ENCODE results near the gene METTL25. TPM values are rescaled to one million over a fixed set of nuclear protein-coding genes. Genes with fewer than 3 reads are reported as not detected.

METTL25 gene, protein sequence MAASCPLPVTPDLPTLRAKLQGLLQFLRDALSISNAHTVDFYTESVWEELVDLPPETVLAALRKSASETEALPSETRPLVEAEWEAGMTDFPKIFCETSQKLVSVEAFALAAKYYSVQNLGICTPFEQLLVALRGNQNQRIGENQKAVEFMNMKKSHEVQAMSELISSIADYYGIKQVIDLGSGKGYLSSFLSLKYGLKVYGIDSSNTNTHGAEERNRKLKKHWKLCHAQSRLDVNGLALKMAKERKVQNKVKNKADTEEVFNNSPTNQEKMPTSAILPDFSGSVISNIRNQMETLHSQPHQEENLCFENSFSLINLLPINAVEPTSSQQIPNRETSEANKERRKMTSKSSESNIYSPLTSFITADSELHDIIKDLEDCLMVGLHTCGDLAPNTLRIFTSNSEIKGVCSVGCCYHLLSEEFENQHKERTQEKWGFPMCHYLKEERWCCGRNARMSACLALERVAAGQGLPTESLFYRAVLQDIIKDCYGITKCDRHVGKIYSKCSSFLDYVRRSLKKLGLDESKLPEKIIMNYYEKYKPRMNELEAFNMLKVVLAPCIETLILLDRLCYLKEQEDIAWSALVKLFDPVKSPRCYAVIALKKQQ
- polyA plus RNA-seq (2011; rRNA removed) (4.0 and 6.3 TPM in 2 replicates), polyA plus RNA-seq (2017; fragmentation: RNase III; extraction: RNeasy Plus Mini Kit Qiagen cat#74134 plus additional on column Dnase treatment) (3.1 to 3.8 TPM (median 3.1 TPM) in 3 replicates), polyA minus RNA-seq (2011; rRNA and poly(A)+ RNA removed) (4.4 and 6.6 TPM in 2 replicates)
- polyA plus RNA-seq (2012; cell fraction: cytosol; rRNA removed): 4.0 and 4.7 TPM in 2 replicates
- polyA plus RNA-seq (2012; cell fraction: nucleus; rRNA removed): 3.2 and 4.8 TPM in 2 replicates

DNA sequence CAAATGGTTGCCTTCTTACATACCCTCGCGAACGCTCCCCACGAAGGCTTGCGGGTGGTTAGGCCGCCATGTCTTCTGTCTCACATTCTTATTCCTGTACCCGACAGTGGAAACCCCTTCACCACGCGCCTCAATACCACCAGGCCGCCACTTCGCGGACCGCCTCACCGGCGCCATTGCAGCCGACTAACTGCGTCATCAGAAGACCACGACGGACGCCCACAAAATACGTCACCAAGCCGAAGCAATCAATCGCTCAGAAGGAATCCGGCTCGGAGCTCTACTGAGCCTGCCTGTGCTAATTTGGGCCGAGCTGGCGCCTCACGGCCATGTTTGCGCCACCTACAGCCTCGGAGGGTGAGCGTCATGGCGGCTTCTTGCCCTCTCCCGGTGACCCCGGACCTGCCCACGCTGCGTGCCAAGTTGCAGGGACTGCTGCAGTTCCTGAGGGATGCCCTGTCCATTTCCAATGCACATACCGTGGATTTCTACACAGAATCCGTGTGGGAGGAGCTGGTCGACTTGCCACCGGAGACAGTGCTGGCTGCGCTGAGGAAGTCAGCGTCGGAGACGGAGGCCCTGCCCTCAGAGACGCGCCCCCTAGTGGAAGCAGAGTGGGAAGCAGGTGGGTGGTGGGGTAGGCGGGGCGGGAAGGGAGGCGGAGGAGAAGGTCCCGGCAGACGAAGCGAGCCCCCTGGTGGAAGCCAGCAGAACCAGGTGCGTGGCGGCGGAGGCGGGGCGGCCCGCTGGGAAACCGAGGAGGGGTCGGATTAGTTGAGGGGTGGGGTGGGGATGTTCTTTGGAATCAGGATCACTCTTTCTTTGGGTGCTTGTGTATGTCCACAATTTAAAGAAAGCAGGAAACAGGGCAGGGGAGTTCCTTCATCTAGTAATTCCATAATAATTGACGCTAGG lies at the start of gene METTL25, which contains the start of gene CCDC59:
METTL25 (plus strand) TSS at position 330 of the 915 bp plus-strand sequence; CDS start at position 367, 37 bp downstream.
CCDC59 (minus strand) TSS at position 188 of the 915 bp plus-strand sequence; CDS start at position 177, 11 bp downstream.
- ChIA-PET CTCF (interaction anchor here (0.6 to 2.0 kb wide), 19 partner anchors 8 to 1886 kb away, joined by 3 to 10 read pairs (median 4); partner anchors contain the start of gene TMTC2), POLR2A (interaction anchor here (0.7 to 1.0 kb wide), 7 partner anchors 10 to 328 kb away, joined by 3 to 7 read pairs (median 4); partner anchors contain the start of gene TMTC2)
- FAIRE-seq (no peak), ATAC-seq (peak; percentile 95 to 96), DNase-seq (ENCODE audit: low read depth in 1 of 2, low spot score in 1 of 2) (peak; percentile 66 to 99)
- no peaks in the 10 kb centered on the region for H3K9me3 ChIP-seq
- H3K4me1 ChIP-seq: peaks cover 13% of the 10 kb centered on the region; the same call in 2 of the 3 replicates
- peak within 1 kb of the TSS; percentile 90 for H3K4me3 ChIP-seq
- H3K27ac ChIP-seq: peak within 1 kb of the TSS; percentile 94 to 97
- peak within 1 kb of the TSS; percentile 96 for H3K4me2 ChIP-seq
- under 1% methylated on average over 28 of the region's 61 CpGs for WGBS (ENCODE audit: missing lambda C conversion rate)
- TF ChIP-seq, protein P1, sequence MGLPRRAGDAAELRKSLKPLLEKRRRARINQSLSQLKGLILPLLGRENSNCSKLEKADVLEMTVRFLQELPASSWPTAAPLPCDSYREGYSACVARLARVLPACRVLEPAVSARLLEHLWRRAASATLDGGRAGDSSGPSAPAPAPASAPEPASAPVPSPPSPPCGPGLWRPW (IDR thresholded peaks at IDR 0.05): no peak
- TF ChIP-seq EHF (CRISPR knock-in tag; IDR thresholded peaks at IDR 0.05) (no peak; the same call in 1 of the 2 replicates), GATA3 (IDR thresholded peaks at IDR 0.05; ENCODE audit: borderline replicate concordance) (no peak), PHF8 (IDR thresholded peaks at IDR 0.05; ENCODE audit: borderline replicate concordance, low read depth) (peak; percentile 93), POLR2AphosphoS2 (conservative IDR thresholded peaks at IDR 0.05; ENCODE audit: low read length) (no peak), MAZ (IDR thresholded peaks at IDR 0.05; ENCODE audit: borderline replicate concordance, low read depth, low read length) (no peak; the same call in 1 of the 2 replicates), NFE2L2 (conservative IDR thresholded peaks at IDR 0.05; ENCODE audit: low read length) (no peak), TP53 (CRISPR knock-in tag; IDR thresholded peaks at IDR 0.05) (no peak), CEBPB (IDR thresholded peaks at IDR 0.05) (peak in 1 of 2 experiments; percentile 55; a peak in 1 of 4 replicates), ZSCAN20 (CRISPR knock-in tag; IDR thresholded peaks at IDR 0.05) (no peak), CHD2 (IDR thresholded peaks at IDR 0.05; ENCODE audit: low read length, partially characterized antibody) (peak; percentile 23), JUNB (IDR thresholded peaks at IDR 0.05) (no peak), EHMT2 (IDR thresholded peaks at IDR 0.05; ENCODE audit: low read depth) (no peak), CHD4 (IDR thresholded peaks at IDR 0.05; ENCODE audit: borderline replicate concordance) (no peak), RFX5 (IDR thresholded peaks at IDR 0.05) (peak; percentile 59; the same call in 1 of the 2 replicates), FOSL2 (IDR thresholded peaks at IDR 0.05) (no peak), FOSL2 (CRISPR knock-in tag; IDR thresholded peaks at IDR 0.05) (peak; percentile 60; the same call in 1 of the 2 replicates), HOXB5 (CRISPR knock-in tag; IDR thresholded peaks at IDR 0.05) (no peak), TFCP2L1 (CRISPR knock-in tag; IDR thresholded peaks at IDR 0.05) (0 out of 2 replicates have a peak, but pooled peaks have one; percentile 14), JUN (IDR thresholded peaks at IDR 0.05) (peak; percentile 80 to 95), ZNF302 (CRISPR knock-in tag; IDR thresholded peaks at IDR 0.05) (no peak), RARB (CRISPR knock-in tag; IDR thresholded peaks at IDR 0.05) (0 out of 2 replicates have a peak, but pooled peaks have one; percentile 18), RCOR1 (IDR thresholded peaks at IDR 0.05; ENCODE audit: low read depth, low read length) (no peak), BHLHE40 (IDR thresholded peaks at IDR 0.05; ENCODE audit: low read depth, low read length) (no peak), CBX2 (IDR thresholded peaks at IDR 0.05; ENCODE audit: borderline replicate concordance, low read depth) (no peak), ZC3H11A (IDR thresholded peaks at IDR 0.05) (no peak)
- TF ChIP-seq, protein P2, sequence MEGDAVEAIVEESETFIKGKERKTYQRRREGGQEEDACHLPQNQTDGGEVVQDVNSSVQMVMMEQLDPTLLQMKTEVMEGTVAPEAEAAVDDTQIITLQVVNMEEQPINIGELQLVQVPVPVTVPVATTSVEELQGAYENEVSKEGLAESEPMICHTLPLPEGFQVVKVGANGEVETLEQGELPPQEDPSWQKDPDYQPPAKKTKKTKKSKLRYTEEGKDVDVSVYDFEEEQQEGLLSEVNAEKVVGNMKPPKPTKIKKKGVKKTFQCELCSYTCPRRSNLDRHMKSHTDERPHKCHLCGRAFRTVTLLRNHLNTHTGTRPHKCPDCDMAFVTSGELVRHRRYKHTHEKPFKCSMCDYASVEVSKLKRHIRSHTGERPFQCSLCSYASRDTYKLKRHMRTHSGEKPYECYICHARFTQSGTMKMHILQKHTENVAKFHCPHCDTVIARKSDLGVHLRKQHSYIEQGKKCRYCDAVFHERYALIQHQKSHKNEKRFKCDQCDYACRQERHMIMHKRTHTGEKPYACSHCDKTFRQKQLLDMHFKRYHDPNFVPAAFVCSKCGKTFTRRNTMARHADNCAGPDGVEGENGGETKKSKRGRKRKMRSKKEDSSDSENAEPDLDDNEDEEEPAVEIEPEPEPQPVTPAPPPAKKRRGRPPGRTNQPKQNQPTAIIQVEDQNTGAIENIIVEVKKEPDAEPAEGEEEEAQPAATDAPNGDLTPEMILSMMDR (IDR thresholded peaks at IDR 0.05): peak; percentile 99
- TF ChIP-seq, protein P3, sequence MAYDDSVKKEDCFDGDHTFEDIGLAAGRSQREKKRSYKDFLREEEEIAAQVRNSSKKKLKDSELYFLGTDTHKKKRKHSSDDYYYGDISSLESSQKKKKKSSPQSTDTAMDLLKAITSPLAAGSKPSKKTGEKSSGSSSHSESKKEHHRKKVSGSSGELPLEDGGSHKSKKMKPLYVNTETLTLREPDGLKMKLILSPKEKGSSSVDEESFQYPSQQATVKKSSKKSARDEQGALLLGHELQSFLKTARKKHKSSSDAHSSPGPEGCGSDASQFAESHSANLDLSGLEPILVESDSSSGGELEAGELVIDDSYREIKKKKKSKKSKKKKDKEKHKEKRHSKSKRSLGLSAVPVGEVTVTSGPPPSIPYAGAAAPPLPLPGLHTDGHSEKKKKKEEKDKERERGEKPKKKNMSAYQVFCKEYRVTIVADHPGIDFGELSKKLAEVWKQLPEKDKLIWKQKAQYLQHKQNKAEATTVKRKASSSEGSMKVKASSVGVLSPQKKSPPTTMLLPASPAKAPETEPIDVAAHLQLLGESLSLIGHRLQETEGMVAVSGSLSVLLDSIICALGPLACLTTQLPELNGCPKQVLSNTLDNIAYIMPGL (CRISPR knock-in tag; IDR thresholded peaks at IDR 0.05; ENCODE audit: borderline replicate concordance): peak; percentile 93; the same call in 1 of the 2 replicates
- TF ChIP-seq, protein P4, sequence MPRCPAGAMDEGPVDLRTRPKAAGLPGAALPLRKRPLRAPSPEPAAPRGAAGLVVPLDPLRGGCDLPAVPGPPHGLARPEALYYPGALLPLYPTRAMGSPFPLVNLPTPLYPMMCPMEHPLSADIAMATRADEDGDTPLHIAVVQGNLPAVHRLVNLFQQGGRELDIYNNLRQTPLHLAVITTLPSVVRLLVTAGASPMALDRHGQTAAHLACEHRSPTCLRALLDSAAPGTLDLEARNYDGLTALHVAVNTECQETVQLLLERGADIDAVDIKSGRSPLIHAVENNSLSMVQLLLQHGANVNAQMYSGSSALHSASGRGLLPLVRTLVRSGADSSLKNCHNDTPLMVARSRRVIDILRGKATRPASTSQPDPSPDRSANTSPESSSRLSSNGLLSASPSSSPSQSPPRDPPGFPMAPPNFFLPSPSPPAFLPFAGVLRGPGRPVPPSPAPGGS (IDR thresholded peaks at IDR 0.05): peak; percentile 61; the same call in 1 of the 3 replicates
- TF ChIP-seq, protein P5, sequence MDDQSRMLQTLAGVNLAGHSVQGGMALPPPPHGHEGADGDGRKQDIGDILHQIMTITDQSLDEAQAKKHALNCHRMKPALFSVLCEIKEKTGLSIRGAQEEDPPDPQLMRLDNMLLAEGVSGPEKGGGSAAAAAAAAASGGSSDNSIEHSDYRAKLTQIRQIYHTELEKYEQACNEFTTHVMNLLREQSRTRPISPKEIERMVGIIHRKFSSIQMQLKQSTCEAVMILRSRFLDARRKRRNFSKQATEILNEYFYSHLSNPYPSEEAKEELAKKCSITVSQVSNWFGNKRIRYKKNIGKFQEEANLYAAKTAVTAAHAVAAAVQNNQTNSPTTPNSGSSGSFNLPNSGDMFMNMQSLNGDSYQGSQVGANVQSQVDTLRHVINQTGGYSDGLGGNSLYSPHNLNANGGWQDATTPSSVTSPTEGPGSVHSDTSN (IDR thresholded peaks at IDR 0.05): peak; percentile 53; the same call in 1 of the 2 replicates

Measured in A549 (cell line).